Caco-2 (cell line): ENCODE results near the gene PADI6. TPM values are rescaled to one million over a fixed set of nuclear protein-coding genes. Genes with fewer than 3 reads are reported as not detected.

ENCODE experiments used
- BruUV-seq: library from RNA; stranded (reverse); fragments of 400-500 nt; replicated peaks from 2 replicates; lab custom pipeline; 2021; lab: Mats Ljungman, UMichigan
- CTCF ChIA-PET: fragments of 300-600 bp; sonication (Branson Sonifier 250); formaldehyde crosslinking; loops from one replicate; lab custom pipeline; 2022; ENCODE audit warnings: antibody characterized with exemption; lab: Charles Lee
- POLR2A ChIA-PET: fragments of 300-600 bp; sonication (Branson Sonifier 250); formaldehyde crosslinking; loops from one replicate; lab custom pipeline; 2022; ENCODE audit warnings: antibody characterized with exemption; lab: Charles Lee
- DNase-seq, 2 experiments: peaks; one replicate each; pipeline versions ENCODE4 v3.0.0 to v3.0.0-alpha.2; 2020 to 2022
- H3K27me3 ChIP-seq: replicated peaks from 2 replicates; pipeline ENCODE4 v1.6.0; 2011; ENCODE audit warnings: low read length; ENCODE audit not compliant: control insufficient read depth, insufficient read depth
- H3K36me3 ChIP-seq: 2 replicates; pipeline ENCODE4 v1.5.1; 2011; ENCODE audit warnings: low read length; ENCODE audit not compliant: control insufficient read depth, insufficient read depth
- H3K4me1 ChIP-seq: fragments of 250-450 bp; sonication (Bioruptor Pico); 2 replicates; pipeline ENCODE4 v1.5.1; 2020; ENCODE audit warnings: mild to moderate bottlenecking
- H3K4me3 ChIP-seq: 2 replicates; pipeline ENCODE4 v1.5.1; 2011; ENCODE audit warnings: low read depth, mild to moderate bottlenecking, control low read depth, low read length
- H3K9me3 ChIP-seq: fragments of 250-450 bp; sonication (Bioruptor Pico); 2 replicates; pipeline ENCODE4 v1.5.1; 2020; ENCODE audit warnings: mild to moderate bottlenecking, moderate library complexity
- H3K27ac Mint-ChIP-seq: one replicate; pipeline ENCODE4 v1.8.0; 2022; ENCODE audit warnings: mixed read lengths; ENCODE audit not compliant: unreplicated experiment
- H3K27me3 Mint-ChIP-seq: one replicate; pipeline ENCODE4 v1.8.0; 2022; ENCODE audit warnings: mixed read lengths; ENCODE audit not compliant: insufficient read depth, unreplicated experiment
- H3K36me3 Mint-ChIP-seq: one replicate; pipeline ENCODE4 v1.8.0; 2022; ENCODE audit warnings: mild to moderate bottlenecking, mixed read lengths; ENCODE audit not compliant: insufficient read depth, unreplicated experiment
- H3K4me1 Mint-ChIP-seq: one replicate; pipeline ENCODE4 v1.8.0; 2022; ENCODE audit warnings: low read depth, mixed read lengths; ENCODE audit not compliant: unreplicated experiment
- H3K4me3 Mint-ChIP-seq: one replicate; pipeline ENCODE4 v1.8.0; 2022; ENCODE audit warnings: mild to moderate bottlenecking, moderate library complexity, mixed read lengths; ENCODE audit not compliant: unreplicated experiment
- H3K9me3 Mint-ChIP-seq: one replicate; pipeline ENCODE4 v1.8.0; 2022; ENCODE audit warnings: mixed read lengths; ENCODE audit not compliant: unreplicated experiment
- CTCF ChIP-seq, 2 experiments: fragments of 200-600 bp in 1 of 2; IDR thresholded peaks; 1 replicate in 1 of 2; 2 replicates in 1 of 2; pipeline versions ENCODE4 v1.5.1 to v1.8.0; 2011 to 2022; ENCODE audit warnings: antibody characterized with exemption in 1 of 2, control low read depth in 1 of 2, inconsistent platforms in 1 of 2, low read depth in 1 of 2, low read length in 1 of 2, mild to moderate bottlenecking in 1 of 2, moderate library complexity in 1 of 2; ENCODE audit not compliant: insufficient read depth in 1 of 2, severe bottlenecking in 1 of 2, unreplicated experiment in 1 of 2
- intact Hi-C: fragments of 100-400 bp; cut with micrococcal nuclease; formaldehyde crosslinking; loops from one replicate; pipeline ENCODE4 v1.10.0; 2022; ENCODE audit not compliant: unreplicated experiment
- total RNA-seq: library from RNA; stranded (reverse); gene quantifications from 2 replicates; pipeline ENCODE4 v1.2.3, GENCODE V29; 2022

Gene PADI6
- total RNA-seq, 1 experiment from 2014 or later, result not detected

DNA sequence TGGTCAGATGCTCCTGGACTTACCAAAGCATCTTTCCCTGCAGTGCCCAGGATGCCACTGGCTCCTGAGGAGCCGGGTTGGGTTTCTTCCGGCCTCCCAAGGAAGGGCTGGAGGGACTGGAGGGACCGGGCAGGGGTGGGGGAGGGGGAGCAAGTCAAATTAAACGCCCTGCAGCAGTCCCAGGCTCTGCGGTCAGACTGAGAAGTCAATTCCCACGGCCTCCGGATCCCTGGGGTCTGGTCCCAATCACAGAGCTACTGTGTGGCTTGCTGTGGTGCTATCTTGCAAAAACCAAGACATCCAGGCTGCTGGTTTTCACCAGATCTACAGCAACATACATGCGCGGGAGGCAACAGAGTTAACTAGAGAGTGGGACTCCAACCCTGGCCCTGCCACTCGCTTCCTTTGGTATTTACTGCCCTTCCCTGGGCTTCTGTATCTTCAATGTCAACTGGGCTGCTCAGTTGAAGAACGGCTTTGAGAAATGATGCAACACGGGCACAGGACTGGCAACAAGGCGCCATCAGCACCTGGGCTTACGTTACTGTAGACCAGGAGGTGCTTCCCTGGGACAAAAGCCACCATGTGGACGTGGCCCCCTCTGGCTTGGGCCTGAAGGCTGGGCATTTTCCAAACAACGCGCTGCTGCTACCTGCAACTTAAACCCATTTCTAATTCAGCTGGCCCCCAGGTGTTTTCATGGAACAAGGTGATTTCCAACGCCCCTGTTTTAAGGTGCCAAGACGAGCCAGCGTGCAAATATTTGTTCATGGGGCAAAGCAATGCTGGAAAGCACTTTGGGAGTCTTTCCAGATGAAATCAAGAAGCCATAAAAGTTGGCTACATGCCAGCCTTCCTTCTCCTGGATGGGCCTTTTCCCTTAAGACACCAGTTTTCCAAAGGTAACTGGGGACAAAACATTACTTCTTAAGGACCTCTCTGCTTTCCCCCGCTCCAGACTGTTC, 56.0 kb downstream of the PADI6 start:
- Mint-ChIP-seq H3K4me1 (no peaks in the 10 kb centered on the region), H3K36me3 (peaks cover 68% of the 10 kb centered on the region), H3K27me3 (no peaks in the 10 kb centered on the region), H3K27ac (no peak overlapping the region), H3K9me3 (no peaks in the 10 kb centered on the region), H3K4me3 (no peak overlapping the region)
- Histone ChIP-seq H3K36me3 (0 out of 2 replicates have a peak, but pooled peaks cover 1% of the 10 kb centered on the region), H3K27me3 (no peaks in the 10 kb centered on the region), H3K4me1 (no peaks in the 10 kb centered on the region), H3K4me3 (no peak overlapping the region), H3K9me3 (no peaks in the 10 kb centered on the region)
- no TSS peak for BruUV-seq
- TF ChIP-seq CTCF (IDR thresholded peaks at IDR 0.05; ENCODE audit: insufficient read depth in 1 of 2, low read depth in 1 of 2, low read length in 1 of 2, severe bottlenecking in 1 of 2, unreplicated experiment in 1 of 2), result no peak
- POLR2A ChIA-PET, result no interaction called here
- DNase-seq, result no peak
- intact Hi-C loops, result no loop called here
- CTCF ChIA-PET, result no interaction called here

DNA sequence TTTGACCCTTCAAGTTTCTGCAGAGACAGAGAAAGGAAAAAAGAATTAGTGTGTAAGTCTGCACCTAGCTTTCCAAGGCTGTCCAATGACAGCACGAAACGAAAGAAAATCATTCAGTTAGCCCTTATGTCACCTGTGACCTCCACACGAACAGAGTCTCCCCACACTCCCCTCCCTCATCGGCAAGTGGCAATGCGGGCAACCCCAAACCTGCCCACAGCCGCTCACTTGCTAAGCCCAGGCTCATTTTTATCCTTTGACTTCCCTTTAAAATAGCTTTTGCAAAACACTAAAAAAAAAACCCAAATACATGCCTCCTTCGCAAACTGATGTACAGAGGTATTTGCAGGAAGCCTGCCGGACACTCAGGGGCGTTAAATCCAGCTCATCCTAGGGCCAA, 57.2 kb downstream of the PADI6 start:
- TF ChIP-seq CTCF (IDR thresholded peaks at IDR 0.05; ENCODE audit: insufficient read depth in 1 of 2, low read depth in 1 of 2, low read length in 1 of 2, severe bottlenecking in 1 of 2, unreplicated experiment in 1 of 2), result no peak
- Histone ChIP-seq H3K27me3 (no peaks in the 10 kb centered on the region), H3K4me1 (no peaks in the 10 kb centered on the region), H3K4me3 (no peak overlapping the region), H3K36me3 (0 out of 2 replicates have a peak, but pooled peaks cover 1% of the 10 kb centered on the region), H3K9me3 (no peaks in the 10 kb centered on the region)
- intact Hi-C loops, result no loop called here
- peaks cover 68% of the 10 kb centered on the region for H3K36me3 Mint-ChIP-seq
- BruUV-seq, result no TSS peak
- no peaks in the 10 kb centered on the region for H3K4me1 Mint-ChIP-seq
- H3K9me3 Mint-ChIP-seq, result no peaks in the 10 kb centered on the region
- H3K4me3 Mint-ChIP-seq, result no peak overlapping the region
- CTCF ChIA-PET, result no interaction called here
- POLR2A ChIA-PET, result no interaction called here
- no peak for DNase-seq
- H3K27ac Mint-ChIP-seq, result no peak overlapping the region
- H3K27me3 Mint-ChIP-seq, result no peaks in the 10 kb centered on the region

- H3K9me3 Mint-ChIP-seq, result no peaks in the 10 kb centered on the region
- H3K4me1 Mint-ChIP-seq, result no peaks in the 10 kb centered on the region
- no peaks in the 10 kb centered on the region for H3K9me3 ChIP-seq
- no peak overlapping the region for H3K4me3 ChIP-seq
- no TSS peak for BruUV-seq
- H3K4me1 ChIP-seq, result no peaks in the 10 kb centered on the region
- no peaks in the 10 kb centered on the region for H3K27me3 Mint-ChIP-seq
- peaks cover 1% of the 10 kb centered on the region; the same call in 1 of the 2 replicates for H3K36me3 ChIP-seq
- H3K27me3 ChIP-seq, result no peaks in the 10 kb centered on the region
- ChIA-PET CTCF (interaction anchor here (0.6 kb wide), 1 partner anchor 205 kb away, joined by 3 read pairs; no protein-coding TSS in a partner anchor), POLR2A (no interaction called here)
- H3K27ac Mint-ChIP-seq, result no peak overlapping the region
- peaks cover 62% of the 10 kb centered on the region for H3K36me3 Mint-ChIP-seq
- intact Hi-C loops, result no loop called here
- H3K4me3 Mint-ChIP-seq, result no peak overlapping the region
- DNase-seq, result no peak
- TF ChIP-seq CTCF (IDR thresholded peaks at IDR 0.05; ENCODE audit: insufficient read depth in 1 of 2, low read depth in 1 of 2, low read length in 1 of 2, severe bottlenecking in 1 of 2, unreplicated experiment in 1 of 2), result no peak
Observed at GRCh38 chr1:17432412-17432811, 60.4 kb downstream of the PADI6 start.
